ENCODE data around the gene SDF4. TPM values are rescaled to one million over a fixed set of nuclear protein-coding genes. Genes with fewer than 3 reads are reported as not detected.

The SDF4 gene
- total and polyA plus RNA-seq, 2 of the 13 experiments (the other 11 are each of a cell fraction or from before 2014, with no cell fraction given): 80.8 to 107 TPM

DNA sequence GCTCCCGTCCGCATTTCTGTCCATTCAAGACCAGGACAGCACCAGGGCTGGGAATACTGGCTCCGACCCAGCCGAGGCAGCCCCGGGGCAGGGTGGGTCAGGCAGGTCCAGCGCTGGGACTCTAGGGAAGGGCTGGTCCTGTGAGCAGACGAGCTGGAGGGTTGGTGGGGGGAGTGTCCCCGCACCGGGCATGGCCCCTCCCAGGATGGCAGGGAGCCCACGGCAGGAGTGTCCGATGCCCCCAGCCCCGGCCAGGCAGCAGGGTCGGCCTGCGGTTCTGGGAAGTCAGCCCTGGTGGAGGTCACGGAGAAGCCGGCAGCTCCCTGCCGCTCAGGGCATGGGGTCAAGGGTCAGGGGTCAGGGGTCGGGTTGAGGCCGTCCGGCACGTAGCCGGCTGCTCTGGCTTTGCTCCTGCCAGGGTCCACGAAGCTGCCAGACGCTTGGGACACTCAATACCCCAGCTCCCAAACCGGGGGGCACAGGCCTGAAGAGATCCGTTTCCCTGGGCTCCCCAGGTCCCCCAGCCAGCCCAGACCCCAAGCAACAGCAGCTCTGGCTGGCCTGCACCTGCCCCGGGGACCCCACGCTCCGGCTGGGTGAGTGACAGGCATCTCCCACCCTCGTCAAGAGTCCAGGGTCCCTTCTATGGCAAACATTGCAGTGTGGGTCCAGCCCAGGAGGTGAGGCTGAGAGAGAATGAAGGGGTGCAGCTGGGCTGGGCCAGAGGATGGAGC is 8.0 kb upstream of the SDF4 start (continued):
- no peak for TF ChIP-seq SMC3 (IDR thresholded peaks at IDR 0.05; ENCODE audit: low read length)
- TF ChIP-seq, protein P1, sequence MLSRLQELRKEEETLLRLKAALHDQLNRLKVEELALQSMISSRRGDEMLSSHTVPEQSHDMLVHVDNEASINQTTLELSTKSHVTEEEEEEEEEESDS (CRISPR knock-in tag; IDR thresholded peaks at IDR 0.05; ENCODE audit: borderline replicate concordance): no peak
- peak; percentile 40; the same call in 1 of the 2 replicates for TF ChIP-seq GLI4 (CRISPR knock-in tag; IDR thresholded peaks at IDR 0.05; ENCODE audit: borderline replicate concordance)
- TF ChIP-seq FOXC1 (CRISPR knock-in tag; IDR thresholded peaks at IDR 0.05; ENCODE audit: borderline replicate concordance): peak; percentile 71; the same call in 1 of the 2 replicates
- no peak for TF ChIP-seq ZNF607 (CRISPR knock-in tag; IDR thresholded peaks at IDR 0.05; ENCODE audit: borderline replicate concordance)
- TF ChIP-seq, protein P2, sequence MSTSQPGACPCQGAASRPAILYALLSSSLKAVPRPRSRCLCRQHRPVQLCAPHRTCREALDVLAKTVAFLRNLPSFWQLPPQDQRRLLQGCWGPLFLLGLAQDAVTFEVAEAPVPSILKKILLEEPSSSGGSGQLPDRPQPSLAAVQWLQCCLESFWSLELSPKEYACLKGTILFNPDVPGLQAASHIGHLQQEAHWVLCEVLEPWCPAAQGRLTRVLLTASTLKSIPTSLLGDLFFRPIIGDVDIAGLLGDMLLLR (CRISPR knock-in tag; IDR thresholded peaks at IDR 0.05): no peak
- 0 out of 2 replicates have a peak, but pooled peaks have one; percentile 34 for TF ChIP-seq ISL2 (CRISPR knock-in tag; IDR thresholded peaks at IDR 0.05)
- no peak for TF ChIP-seq ATF7-NPFF (CRISPR knock-in tag; IDR thresholded peaks at IDR 0.05; ENCODE audit: low read depth)
- TF ChIP-seq ZNF124 (CRISPR knock-in tag; IDR thresholded peaks at IDR 0.05): no peak
- TF ChIP-seq BRD4 (CRISPR knock-in tag; IDR thresholded peaks at IDR 0.05): peak; percentile 27; the same call in 1 of the 2 replicates
- no peak for TF ChIP-seq GZF1 (CRISPR knock-in tag; IDR thresholded peaks at IDR 0.05)
- TF ChIP-seq, protein P3, sequence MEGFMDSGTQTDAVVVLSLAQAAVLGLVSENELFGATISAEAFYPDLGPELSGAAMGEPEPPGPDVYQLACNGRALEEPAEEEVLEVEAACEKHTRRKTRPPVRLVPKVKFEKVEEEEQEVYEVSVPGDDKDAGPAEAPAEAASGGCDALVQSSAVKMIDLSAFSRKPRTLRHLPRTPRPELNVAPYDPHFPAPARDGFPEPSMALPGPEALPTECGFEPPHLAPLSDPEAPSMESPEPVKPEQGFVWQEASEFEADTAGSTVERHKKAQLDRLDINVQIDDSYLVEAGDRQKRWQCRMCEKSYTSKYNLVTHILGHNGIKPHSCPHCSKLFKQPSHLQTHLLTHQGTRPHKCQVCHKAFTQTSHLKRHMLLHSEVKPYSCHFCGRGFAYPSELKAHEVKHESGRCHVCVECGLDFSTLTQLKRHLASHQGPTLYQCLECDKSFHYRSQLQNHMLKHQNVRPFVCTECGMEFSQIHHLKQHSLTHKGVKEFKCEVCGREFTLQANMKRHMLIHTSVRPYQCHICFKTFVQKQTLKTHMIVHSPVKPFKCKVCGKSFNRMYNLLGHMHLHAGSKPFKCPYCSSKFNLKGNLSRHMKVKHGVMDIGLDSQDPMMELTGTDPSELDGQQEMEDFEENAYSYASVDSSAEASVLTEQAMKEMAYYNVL (CRISPR knock-in tag; IDR thresholded peaks at IDR 0.05; ENCODE audit: borderline replicate concordance): no peak
- TF ChIP-seq TBX3 (IDR thresholded peaks at IDR 0.05; ENCODE audit: borderline replicate concordance): no peak
- peak; percentile 70; the same call in 1 of the 2 replicates for TF ChIP-seq ZNF441 (CRISPR knock-in tag; IDR thresholded peaks at IDR 0.05; ENCODE audit: borderline replicate concordance)
- TF ChIP-seq ZNF333 (CRISPR knock-in tag; IDR thresholded peaks at IDR 0.05; ENCODE audit: borderline replicate concordance): no peak; the same call in 1 of the 2 replicates
- TF ChIP-seq DPF2 (CRISPR knock-in tag; IDR thresholded peaks at IDR 0.05; ENCODE audit: borderline replicate concordance, low read depth): 0 out of 2 replicates have a peak, but pooled peaks have one; percentile 44
- peak; percentile 69 for TF ChIP-seq ARID4A (CRISPR knock-in tag; IDR thresholded peaks at IDR 0.05; ENCODE audit: borderline replicate concordance)
- peak; percentile 83; the same call in 1 of the 2 replicates for TF ChIP-seq ZNF296 (CRISPR knock-in tag; conservative IDR thresholded peaks at IDR 0.05)
- 0 out of 2 replicates have a peak, but pooled peaks have one; percentile 15 for TF ChIP-seq ZMYM2 (CRISPR knock-in tag; IDR thresholded peaks at IDR 0.05)
- TF ChIP-seq ZMYM3 (CRISPR knock-in tag; IDR thresholded peaks at IDR 0.05): no peak
- TF ChIP-seq SMYD3 (CRISPR knock-in tag; IDR thresholded peaks at IDR 0.05): no peak
- TF ChIP-seq CAMTA2 (CRISPR knock-in tag; IDR thresholded peaks at IDR 0.05; ENCODE audit: borderline replicate concordance): no peak
- no peak for TF ChIP-seq ZNF350 (CRISPR knock-in tag; IDR thresholded peaks at IDR 0.05; ENCODE audit: borderline replicate concordance, low read depth)
